ENCODE data around the gene GABBR2. TPM values are rescaled to one million over a fixed set of nuclear protein-coding genes. Genes with fewer than 3 reads are reported as not detected.
"Not testable (repeated sequence)": the region's sequence is repeated elsewhere in the genome, so short reads cannot be mapped to it uniquely, and the experiment has no call there.

The GABBR2 gene
- total RNA-seq, 1 experiment from 2014 or later, result 6.3 TPM

- H3K27ac ChIP-seq (ENCODE audit: low read length), result no peak overlapping the region
- H3K4me1 ChIP-seq (ENCODE audit: control insufficient read depth, insufficient read depth, low read length), result no peaks in the 10 kb centered on the region
- DNase-seq (ENCODE audit: low read depth, low spot score) (no peak), ATAC-seq (no peak)
- H3K9me3 ChIP-seq (ENCODE audit: control insufficient read depth, insufficient read depth, low read depth, low read length), result no peaks in the 10 kb centered on the region
- no TSS peak for BruUV-seq (replicated peaks)
- no peak for TF ChIP-seq SIN3A (IDR thresholded peaks at IDR 0.05; ENCODE audit: borderline replicate concordance, insufficient read depth, low read depth, low read length)
- no peak for TF ChIP-seq POLR2AphosphoS5 (IDR thresholded peaks at IDR 0.05; ENCODE audit: low read depth, low read length)
- TF ChIP-seq TCF7L2 (IDR thresholded peaks at IDR 0.05; ENCODE audit: low read depth, low read length), result no peak
- TF ChIP-seq REST (IDR thresholded peaks at IDR 0.05; ENCODE audit: insufficient read depth in 1 of 2, low read depth in 2 of 2, low read length in 1 of 2), result no peak
- no peak for TF ChIP-seq CTCF (IDR thresholded peaks at IDR 0.05)
- H3K27me3 ChIP-seq (ENCODE audit: control insufficient read depth, insufficient read depth, low read length), result no peaks in the 10 kb centered on the region
- CTCF ChIA-PET, result no interaction called here
- H3K4me3 ChIP-seq (ENCODE audit: low read depth in 2 of 2, low read length in 2 of 2), result no peak overlapping the region
- POLR2A ChIA-PET, result no interaction called here
- in situ Hi-C loops (cut with HindIII; ENCODE audit: low pct_unique_long_range_greater_than_20kb, low sequenced_read_pairs) (no loop called here), intact Hi-C loops (cut with micrococcal nuclease; ENCODE audit: unreplicated experiment) (no loop called here)
- H3K36me3 ChIP-seq (ENCODE audit: control insufficient read depth, insufficient read depth, low read length), result no peaks in the 10 kb centered on the region
These were observed 193.9 kb downstream of the GABBR2 start for GRCh38 chr9:98514841-98515240.

- CTCF ChIA-PET, POLR2A ChIA-PET: not testable (repeated sequence)
These were observed 200.4 kb downstream of the GABBR2 start for GRCh38 chr9:98508217-98508919.

GRCh38 chr9:98506422-98507054, 202.2 kb downstream of the GABBR2 start:
- TF ChIP-seq SIN3A (IDR thresholded peaks at IDR 0.05; ENCODE audit: borderline replicate concordance, insufficient read depth, low read depth, low read length), result no peak
- TF ChIP-seq REST (IDR thresholded peaks at IDR 0.05; ENCODE audit: insufficient read depth in 1 of 2, low read depth in 2 of 2, low read length in 1 of 2), result no peak
- TF ChIP-seq POLR2AphosphoS5 (IDR thresholded peaks at IDR 0.05; ENCODE audit: low read depth, low read length), result no peak
- TF ChIP-seq CTCF (IDR thresholded peaks at IDR 0.05), result no peak
- no peak for TF ChIP-seq TCF7L2 (IDR thresholded peaks at IDR 0.05; ENCODE audit: low read depth, low read length)
- ATAC-seq (no peak), DNase-seq (ENCODE audit: low read depth, low spot score) (no peak)
- Histone ChIP-seq H3K4me3 (ENCODE audit: low read depth in 2 of 2, low read length in 2 of 2) (no peak overlapping the region), H3K27me3 (ENCODE audit: control insufficient read depth, insufficient read depth, low read length) (no peaks in the 10 kb centered on the region), H3K4me1 (ENCODE audit: control insufficient read depth, insufficient read depth, low read length) (no peaks in the 10 kb centered on the region), H3K9me3 (ENCODE audit: control insufficient read depth, insufficient read depth, low read depth, low read length) (no peaks in the 10 kb centered on the region), H3K27ac (ENCODE audit: low read length) (no peak overlapping the region), H3K36me3 (ENCODE audit: control insufficient read depth, insufficient read depth, low read length) (no peaks in the 10 kb centered on the region)
- BruUV-seq (replicated peaks), result no TSS peak
- POLR2A ChIA-PET, result no interaction called here
- intact Hi-C loops (cut with micrococcal nuclease; ENCODE audit: unreplicated experiment), result no loop called here
- in situ Hi-C loops (cut with HindIII; ENCODE audit: low pct_unique_long_range_greater_than_20kb, low sequenced_read_pairs), result no loop called here
- CTCF ChIA-PET, result no interaction called here

More at GRCh38 chr9:98508217-98508919, 200.4 kb downstream of the GABBR2 start:
- DNase-seq (ENCODE audit: low read depth, low spot score); H3K4me3 ChIP-seq (ENCODE audit: low read depth in 2 of 2, low read length in 2 of 2); BruUV-seq (replicated peaks); H3K9me3 ChIP-seq (ENCODE audit: control insufficient read depth, insufficient read depth, low read depth, low read length); in situ Hi-C loops (cut with HindIII; ENCODE audit: low pct_unique_long_range_greater_than_20kb, low sequenced_read_pairs); H3K27ac ChIP-seq (ENCODE audit: low read length); ATAC-seq; H3K36me3 ChIP-seq (ENCODE audit: control insufficient read depth, insufficient read depth, low read length); H3K27me3 ChIP-seq (ENCODE audit: control insufficient read depth, insufficient read depth, low read length); H3K4me1 ChIP-seq (ENCODE audit: control insufficient read depth, insufficient read depth, low read length); intact Hi-C loops (cut with micrococcal nuclease; ENCODE audit: unreplicated experiment): not testable (repeated sequence)
